RPMI7951 (cell line): ENCODE measurements around the gene EIF5A2. TPM values are rescaled to one million over a fixed set of nuclear protein-coding genes. Genes with fewer than 3 reads are reported as not detected.
"Not testable (repeated sequence)": the region's sequence is repeated elsewhere in the genome, so short reads cannot be mapped to it uniquely, and the experiment has no call there.

Experiments
- DNase-seq: peaks from one replicate; pipeline ENCODE4 v3.0.0-alpha.2; 2012; ENCODE audit warnings: low read depth
- total RNA-seq: library from RNA; depleted of rRNA; stranded (reverse); fragments of >200 nt; shearing (Covaris generic); gene quantifications from 2 replicates; pipeline ENCODE4 v1.2.3, GENCODE V29; 2014; rRNA removed

EIF5A2 gene
- 16.7 and 18.5 TPM in 2 replicates for total RNA-seq

DNA sequence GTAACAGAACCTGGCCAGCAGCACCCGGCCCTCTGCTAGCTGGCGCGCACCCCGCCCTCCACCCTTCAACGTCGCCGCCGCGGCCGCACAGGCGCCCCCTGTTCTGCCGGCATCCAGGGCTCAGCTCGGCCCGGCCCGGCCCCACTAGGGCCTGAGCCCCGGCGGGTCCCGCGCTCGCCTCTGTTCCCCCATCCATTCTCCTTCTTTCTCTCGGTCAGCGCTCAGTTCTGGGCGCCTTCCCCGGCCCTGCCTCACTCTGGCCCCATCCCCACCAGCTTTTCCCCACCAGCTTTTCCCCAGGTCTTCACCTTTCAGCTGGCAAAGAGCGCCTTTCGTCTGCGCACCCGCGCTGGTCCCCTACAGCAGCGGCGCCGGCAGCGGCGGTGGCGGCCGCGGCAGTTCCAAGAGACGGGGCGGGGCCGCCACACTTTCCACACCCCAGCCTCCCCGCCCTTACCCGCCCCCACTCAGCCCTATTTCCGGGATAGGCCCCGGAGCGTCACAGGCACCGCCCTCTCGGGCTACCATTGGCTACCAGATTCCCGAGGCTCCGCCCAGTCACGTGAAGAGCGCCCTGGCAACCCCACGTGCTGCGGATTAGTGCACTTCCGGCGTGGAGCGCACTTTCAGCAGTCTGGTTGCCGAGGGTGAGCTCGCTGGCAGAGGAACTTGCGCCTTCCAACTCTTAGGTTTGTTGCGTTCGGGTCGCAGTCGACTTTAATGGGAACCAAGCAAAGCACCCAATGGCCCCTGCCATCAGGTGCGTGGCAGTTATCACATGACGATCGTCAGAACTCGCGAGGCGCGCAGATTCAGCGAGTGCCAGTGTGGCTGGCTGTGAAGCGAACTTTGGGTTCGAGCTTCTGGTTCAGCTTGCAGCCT lies at the start of gene EIF5A2:
TSS of gene EIF5A2 (minus strand) at position 403 of the 882 bp plus-strand sequence. CDS start 831 bp downstream, outside the sequence.
- peak; percentile 96 for DNase-seq

DNA sequence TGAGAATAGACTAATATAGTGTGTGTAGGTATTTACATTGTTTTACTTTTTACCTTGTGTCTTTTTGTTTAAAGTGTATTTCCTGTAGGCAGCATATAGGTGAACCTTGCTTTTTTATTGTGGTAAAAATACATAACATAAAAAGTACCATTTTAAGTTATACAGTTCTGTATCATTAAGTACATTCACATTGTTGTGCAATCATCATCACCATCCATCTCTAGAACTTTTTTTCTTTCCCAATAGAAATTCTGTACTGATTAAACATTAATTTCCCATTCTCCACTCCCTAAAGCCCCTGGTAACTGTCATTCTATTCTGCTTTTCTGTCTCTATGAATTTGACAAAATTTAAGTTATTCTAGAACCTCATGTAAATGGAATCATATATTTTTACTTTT lies 48.2 kb upstream of the EIF5A2 start:
- DNase-seq, result no peak

DNA sequence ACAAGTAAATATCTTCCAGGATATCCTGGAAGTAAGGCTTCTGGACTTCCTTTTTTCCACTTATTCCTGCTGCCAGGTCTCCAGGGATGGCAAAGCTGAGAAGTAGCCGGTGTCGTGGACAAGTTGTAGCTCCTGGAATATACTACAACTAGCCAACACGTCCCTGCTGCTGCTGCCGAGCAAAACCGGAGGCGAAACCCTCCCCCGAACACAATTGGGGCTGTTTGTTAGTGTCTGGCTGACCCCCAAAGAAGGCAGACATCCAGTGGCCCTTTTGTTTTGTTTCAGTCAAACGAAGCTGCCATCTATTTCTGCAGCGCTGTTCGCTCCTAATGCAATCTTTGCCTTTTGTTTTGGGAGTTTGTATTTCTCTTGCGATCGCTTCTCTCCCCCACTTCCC lies 45.3 kb upstream of the EIF5A2 start:
- no peak for DNase-seq

DNA sequence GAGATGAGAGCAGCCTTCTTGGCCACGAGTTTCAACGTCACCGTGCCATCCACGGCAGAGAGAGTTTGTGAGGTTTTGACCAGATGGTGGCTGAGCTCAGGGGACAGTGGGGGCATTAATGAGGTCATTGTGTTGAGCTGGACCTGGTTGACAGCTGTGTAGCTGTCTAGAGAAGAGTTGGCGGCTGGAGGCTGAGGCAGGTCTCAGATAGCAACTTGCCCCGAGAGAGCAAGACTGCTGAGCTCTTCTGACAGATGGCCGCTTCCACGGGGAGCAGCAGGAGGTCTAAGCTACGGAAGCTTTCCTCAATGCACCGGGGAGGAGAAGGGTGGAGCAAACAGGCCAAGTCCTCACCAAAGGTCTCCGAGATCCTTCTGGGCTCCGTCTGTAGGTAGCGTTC lies 44.8 kb upstream of the EIF5A2 start:
- no peak for DNase-seq

DNA sequence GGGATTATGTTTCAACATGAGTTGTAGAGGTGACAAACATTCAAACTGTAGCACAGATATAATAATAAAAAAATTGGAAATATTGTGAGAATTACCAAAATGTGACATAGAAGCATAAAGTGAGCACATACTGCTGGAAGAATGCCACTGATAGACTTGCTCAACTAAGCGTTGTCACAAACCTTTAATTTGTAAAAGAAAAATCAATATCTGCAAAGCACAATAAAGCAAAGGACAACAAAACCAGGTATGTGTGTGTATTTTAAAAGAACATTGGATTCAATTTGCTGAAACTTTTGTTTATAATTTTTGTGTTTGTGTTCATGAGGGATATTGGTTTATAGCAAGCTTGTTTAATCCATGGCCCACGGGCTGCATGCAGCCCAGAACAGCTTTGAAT lies 40.8 kb upstream of the EIF5A2 start:
- DNase-seq, result no peak

DNA sequence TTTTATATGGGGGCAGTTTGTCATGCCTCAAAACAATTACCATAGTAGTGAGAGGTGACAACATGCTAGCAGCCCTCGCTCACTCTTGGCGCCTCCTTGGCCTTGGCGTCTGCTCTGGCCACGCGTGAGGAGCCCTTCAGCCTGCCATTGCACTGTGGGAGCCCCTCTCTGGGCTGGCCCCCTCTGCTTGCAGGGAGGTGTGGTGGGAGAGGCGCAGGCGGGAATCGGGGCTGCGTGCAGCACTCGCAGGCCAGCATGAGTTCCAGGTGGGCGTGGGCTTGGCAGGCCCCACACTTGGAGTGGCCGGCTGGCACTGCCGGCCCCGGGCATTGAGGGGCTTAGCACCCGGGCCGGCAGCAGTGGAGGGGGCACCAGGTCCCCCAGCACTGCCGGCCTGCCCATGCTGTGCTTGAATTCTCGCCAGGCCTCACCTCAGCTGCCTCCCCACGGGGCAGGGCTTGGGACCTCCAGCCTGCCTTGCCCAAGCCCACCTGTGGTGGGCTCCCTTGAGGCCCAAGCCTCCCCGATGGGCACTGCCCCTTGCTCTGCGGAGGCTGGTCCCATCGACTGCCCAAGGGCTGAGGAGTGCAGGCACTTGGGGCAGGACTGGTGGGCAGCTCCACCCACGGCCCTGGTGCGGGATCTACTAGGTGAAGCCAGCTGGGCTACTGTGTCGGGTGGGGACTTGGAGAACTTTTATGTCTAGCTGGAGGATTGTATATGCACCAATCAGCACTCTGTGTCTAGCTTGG lies 38.8 kb upstream of the EIF5A2 start:
- no peak for DNase-seq

DNA sequence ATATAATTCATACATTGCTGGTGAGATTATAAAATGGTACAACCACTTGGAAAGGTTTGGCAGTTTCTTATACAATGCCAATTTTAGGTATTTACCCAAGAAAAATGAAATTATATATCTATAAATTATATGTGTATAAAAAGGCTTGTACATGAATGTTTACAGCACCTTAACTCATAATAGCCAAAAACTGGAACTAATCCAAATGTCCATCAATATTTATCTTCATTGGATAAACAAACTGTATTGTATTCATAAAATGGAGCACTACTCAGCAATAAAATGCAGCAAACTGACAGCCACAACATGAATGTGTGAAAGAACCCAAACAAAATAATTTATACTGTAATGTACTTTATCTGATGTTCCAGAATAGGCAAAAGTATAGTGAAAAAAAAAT lies 33.6 kb upstream of the EIF5A2 start:
- no peak for DNase-seq

DNA sequence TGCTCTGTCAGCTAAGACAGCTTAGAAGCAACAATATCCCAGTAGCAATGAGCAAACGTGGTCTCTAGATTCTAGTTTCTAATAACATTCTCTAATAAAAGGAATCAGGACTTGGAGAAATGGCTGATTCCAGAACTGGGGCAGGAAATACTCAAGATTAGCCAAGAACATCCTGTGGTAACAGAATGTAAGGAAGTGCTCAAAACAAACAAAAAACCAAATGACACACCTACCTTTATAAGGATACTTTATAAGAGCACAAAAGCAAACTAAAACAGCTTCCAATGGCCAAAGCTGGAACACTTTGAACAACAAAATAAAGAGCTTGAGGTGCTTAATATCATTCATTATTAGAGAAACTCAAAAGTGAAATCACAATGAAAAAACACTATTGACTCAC lies 33.1 kb upstream of the EIF5A2 start:
- no peak for DNase-seq

DNA sequence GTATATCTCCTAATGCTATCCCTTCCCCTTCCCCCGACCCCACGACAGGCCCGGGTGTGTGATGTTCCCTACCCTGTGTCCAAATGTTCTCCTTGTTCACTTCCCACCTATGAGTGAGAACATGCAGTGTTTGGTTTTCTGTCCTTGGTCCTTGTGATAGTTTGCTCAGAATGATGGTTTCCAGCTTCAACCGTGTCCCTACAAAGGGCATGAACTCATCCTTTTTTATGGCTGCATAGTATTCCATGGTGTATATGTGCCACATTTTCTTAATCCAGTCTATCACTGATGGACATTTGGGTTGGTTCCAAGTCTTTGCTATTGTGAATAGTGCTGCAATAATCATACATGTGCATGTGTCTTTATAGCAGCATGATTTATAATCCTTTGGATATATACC lies 24.6 kb upstream of the EIF5A2 start:
- not testable (repeated sequence) for DNase-seq

DNA sequence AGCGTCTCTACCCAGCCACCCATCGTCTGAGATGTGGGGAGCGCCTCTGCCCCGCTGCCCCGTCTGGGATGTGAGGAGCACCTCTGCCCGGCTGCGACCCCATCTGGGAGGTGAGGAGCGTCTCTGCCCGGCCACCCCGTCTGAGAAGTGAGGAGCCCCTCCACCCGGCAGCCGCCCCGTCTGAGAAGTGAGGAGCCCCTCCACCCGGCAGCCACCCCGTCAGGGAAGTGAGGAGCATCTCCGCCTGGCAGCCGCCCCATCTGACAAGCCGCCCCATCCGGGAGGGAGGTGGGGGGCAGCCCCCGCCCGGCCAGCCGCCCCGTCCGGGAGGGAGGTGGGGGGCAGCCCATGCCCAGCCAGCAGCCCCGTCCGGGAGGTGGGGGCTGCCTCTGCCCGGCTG lies 15.1 kb upstream of the EIF5A2 start:
- DNase-seq, result not testable (repeated sequence)

DNA sequence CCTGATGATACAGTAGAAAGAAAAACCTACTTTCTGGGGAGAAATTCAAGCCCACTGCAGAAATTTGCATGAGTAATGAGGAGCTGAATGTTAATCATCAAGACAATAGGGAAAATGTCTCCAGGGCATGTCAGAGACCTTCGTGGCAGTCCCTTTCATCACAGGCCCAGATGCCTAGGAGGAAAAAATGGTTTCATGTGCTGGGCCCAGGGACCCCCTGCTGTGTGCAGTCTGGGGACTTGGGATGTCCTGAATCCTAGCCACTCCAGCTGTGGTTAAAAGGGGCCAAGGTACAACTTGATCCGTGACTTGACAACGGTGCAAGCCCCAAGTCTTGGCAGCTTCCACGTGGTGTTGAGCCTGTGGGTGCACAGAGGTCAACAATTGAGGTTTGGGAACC lies 10.3 kb upstream of the EIF5A2 start:
- DNase-seq, result no peak

DNA sequence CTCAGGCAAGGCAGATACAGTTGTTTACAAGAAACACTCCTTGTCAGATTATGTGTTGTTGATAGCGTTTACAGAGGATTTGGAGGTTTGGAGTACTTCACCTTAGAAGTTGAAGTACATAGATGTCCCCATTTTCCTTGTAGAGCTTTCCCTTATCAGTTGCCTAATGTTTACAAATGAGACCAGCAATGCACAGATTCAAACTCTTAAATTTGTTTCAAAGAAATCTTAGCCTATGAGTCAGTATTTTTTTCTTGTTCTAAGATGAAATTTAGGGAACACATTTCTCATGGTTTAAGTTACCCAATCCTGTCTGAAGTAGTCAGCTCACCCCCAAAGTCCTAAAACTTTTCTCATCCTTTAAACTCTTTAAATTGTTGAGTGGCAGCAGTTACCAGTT lies 6.3 kb upstream of the EIF5A2 start:
- no peak for DNase-seq

DNA sequence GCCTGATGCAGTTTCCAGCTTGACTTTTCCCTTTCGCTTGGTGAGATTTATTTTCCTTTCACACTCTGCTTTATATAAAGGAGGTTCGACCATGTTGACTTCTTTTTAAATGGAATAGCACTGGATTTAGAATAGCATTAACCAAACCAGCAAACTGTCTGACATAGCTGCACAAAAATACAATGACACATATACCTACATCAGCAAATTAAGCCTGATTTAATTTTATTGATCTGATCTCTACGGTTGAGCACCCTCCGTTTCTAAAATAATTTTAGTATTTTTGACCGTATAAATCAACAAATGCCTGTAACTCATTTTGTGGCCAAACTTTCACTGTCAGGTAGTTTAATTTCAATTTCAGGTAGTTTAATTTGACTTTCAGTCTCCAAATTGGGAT lies 5.8 kb upstream of the EIF5A2 start:
- no peak for DNase-seq

DNA sequence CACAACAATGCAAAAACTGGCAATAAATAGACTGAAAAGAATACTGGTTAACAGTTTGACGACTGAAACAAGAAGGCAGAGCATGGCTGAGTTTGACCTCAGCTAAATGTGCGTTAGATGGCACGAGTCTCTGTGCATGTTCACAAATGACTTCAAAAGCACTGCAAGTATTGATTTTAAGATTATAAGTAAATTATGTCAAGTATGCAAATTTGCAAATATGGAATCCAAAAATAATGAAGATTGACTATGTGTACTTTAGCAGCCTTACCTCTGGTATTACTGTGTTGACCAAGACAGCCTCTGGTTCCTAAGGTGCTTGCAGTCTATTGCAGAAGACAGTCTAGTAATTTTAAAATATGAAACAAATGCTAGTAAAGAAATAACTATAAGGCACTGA lies 2.6 kb upstream of the EIF5A2 start:
- DNase-seq, result no peak

DNA sequence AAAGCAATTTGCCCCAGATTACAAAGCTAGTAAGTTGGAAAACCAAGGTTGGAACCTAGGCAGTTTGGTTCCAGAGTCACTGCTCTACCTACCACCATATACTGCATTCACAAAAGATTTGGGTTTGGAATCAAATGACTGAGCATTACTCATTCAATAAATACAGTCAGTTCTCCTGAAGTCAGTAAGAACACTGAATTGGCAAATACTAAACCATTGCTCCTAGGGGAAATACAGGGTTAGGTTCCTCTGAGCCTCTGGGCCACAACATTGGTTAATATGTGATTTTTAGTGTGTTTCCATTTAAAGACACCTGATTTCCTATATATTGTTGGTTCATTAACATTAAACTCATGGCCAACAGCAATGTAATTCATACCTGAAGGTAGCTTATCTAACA lies 2.1 kb upstream of the EIF5A2 start:
- DNase-seq, result no peak

DNA sequence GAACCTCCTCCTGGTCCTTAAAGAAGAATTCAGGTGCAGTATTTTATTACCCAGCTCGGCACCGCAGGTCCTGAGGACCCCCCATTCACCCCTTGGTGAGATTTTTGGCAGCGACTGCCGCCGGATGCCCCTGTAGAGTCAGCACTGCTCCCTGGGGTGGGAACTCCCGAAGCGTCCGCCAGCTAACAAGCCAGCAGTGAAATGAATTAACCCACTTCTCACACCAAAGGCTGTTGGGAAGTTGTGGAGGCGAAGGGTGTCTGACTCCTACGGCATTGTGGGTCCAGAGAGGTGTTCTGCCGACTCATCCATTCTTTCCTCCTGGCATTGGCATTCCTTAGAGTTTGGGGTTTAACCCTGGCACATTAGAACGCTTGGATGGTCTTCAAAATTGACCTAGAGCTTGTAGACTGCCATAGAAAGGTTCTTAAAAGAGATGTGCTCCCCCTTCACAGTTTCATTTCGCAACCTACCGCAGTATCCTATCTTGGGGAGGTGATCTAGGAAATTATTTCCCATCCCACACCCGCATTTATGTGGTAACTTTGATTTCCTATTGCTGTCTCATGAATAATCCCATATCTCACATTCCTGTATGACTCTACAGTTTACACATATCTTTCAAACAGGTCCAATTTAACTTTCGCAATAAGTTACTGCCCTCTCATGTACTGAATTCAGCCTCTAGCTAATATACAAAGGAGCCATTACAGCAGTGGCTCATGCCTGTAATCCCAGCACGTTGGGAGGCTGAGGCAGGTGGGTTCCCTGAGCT lies 879 bp upstream of the EIF5A2 start:
- peak; percentile 91 for DNase-seq

DNA sequence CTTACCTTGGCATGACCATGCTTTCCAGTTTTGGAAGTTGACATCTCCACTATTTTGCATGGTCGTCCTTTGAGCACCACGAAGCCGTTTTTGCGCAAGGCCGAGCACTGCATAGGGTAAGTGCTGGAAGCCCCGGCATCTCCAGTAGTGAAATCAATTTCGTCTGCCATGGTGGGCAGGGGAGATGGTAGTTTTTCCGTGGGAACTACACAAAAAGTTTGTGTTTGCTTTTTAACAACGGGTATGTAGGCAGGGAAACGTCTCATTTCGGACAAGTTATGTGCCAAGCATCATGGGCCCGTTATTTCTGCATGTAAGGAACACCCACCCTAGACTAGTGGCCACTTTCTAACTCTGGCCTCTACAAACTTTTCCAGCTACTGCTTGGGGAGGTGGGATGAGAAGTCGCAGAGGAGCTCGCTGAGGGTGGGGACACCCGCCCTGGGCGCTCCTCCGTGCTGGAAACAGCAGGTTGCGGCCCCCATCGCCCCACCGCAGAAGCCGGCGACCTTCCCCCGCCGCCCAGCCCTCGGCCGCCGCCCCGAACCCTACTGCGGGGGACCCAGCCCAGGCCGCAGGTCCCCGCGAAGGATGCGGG lies 701 bp downstream of the EIF5A2 start:
- peak; percentile 32 for DNase-seq

DNA sequence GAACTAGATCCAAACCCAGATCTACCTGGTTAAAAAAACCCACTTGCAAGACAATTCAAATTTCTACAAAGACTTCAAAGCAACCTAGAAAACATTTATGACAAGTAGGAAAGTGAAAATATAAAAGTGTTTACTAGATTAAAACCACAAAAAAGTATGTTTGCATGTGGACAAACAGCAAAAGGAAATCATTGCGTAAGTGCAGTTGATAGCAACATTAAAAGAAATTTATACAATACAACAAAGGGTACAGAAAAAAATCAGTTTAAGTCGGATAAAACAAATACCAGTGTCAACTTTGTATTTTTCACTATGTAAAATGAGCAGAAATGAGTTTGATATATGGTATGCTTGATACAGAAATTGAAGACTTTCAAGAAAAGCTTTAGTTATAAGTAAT lies 2.6 kb downstream of the EIF5A2 start:
- no peak for DNase-seq

DNA sequence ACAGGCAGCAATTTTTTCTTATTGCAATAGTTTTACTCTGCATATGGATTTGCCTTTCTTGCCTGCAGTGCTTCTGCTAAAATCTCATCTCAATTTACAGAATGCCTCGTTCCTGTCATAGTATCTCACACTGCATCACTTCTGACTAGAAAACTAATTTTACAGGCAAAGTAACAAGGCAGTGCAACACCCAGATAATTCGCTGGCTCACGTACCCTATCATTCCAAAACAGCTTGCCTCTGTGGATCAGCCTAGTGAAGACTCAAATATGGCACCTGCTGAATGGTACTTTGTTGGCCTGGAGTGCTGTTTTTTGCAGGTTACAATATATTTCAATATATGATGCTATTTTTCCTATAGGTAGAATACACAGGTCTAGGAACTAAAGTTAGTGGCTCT lies 5.3 kb downstream of the EIF5A2 start:
- no peak for DNase-seq

DNA sequence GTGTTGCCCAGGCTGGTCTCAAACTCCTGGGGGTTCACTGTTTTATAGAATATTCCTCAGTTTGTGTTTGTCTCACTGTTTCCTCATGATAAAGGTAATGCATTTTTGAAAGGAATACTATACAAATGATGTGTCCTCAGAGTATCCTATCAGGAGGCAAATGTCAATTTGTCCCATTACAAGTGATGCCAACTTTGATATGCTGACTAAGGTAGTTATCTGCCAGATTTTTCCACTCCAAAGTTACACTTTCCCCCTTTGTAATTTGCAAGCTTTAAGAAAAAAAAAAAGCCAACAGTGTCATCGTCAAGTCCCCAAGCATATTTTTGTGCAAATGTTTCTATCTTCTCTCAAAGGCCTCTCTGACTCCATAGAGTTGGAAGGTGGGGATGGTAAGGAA lies 9.0 kb downstream of the EIF5A2 start:
- no peak for DNase-seq

DNA sequence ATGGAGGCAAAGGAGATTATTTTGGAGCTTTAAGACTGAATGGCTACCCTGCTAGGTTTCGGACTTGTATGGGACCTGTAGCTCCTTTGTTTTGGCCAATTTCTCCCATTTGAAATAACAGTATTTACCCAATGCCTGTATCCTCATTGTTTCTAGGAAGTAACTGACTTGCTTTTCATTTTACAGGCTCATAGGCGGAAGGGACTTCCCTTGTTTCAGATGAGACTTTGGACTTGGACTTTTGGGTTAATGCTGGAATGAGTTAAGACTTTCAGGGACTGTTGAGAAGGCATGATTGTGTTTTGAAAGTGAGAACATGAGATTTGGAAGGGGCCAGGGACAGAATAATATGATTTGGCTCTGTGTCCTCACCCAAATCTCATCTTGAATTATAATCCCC lies 10.5 kb downstream of the EIF5A2 start:
- no peak for DNase-seq

DNA sequence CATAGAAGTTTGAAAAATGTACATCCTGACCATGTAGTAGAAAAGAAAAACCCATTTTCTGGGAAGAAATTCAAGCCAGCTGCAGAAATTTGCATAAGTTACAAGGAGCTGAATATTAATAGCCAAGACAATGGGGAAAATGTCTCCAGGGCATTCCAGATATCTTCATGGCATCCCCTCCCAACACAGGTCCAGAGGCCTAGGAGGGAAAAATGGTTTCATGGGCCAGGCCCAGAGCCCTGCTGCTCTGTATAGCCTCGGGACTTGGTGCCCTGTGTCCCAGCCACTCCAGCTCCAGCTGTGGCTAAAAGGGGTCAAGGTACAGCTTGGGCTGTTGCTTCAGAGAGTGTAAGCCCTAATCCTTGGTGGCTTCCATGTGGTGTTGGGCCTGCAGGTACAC lies 11.2 kb downstream of the EIF5A2 start:
- DNase-seq, result not testable (repeated sequence)
